ENCODE results near the gene CA10. TPM values are rescaled to one million over a fixed set of nuclear protein-coding genes. Genes with fewer than 3 reads are reported as not detected.

CA10 gene
- total and polyA plus RNA-seq, 2 of the 4 experiments (the other 2 are of a cell fraction): not detected

GRCh38 chr17:51721730-51722129 is 436.8 kb downstream of the CA10 start:
- no peaks in the 10 kb centered on the region for H3K36me3 ChIP-seq (ENCODE audit: control insufficient read depth, insufficient read depth, low read length)
- H3K23ac ChIP-seq (ENCODE audit: low read depth, low read length): no peak overlapping the region
- dilution Hi-C loops (cut with HindIII; ENCODE audit: low sequenced_read_pairs, unreplicated experiment) (no loop called here), in situ Hi-C loops (cut with MboI; ENCODE audit: low sequenced_read_pairs) (no loop called here), intact Hi-C loops (cut with micrococcal nuclease) (no loop called here)
- H3K4me1 ChIP-seq (ENCODE audit: control insufficient read depth, insufficient read depth, low read length): no peaks in the 10 kb centered on the region
- H4K20me1 ChIP-seq (ENCODE audit: insufficient read depth, low read length): no peaks in the 10 kb centered on the region
- no peaks in the 10 kb centered on the region for H3K79me1 ChIP-seq (ENCODE audit: low read depth in 1 of 2, low read length in 2 of 2)
- H3K27ac ChIP-seq (ENCODE audit: insufficient read depth, low read length): no peak overlapping the region
- H3K27me3 ChIP-seq (ENCODE audit: control insufficient read depth, insufficient read depth, low read length): no peaks in the 10 kb centered on the region
- DNase-seq: no peak
- H3K4me2 ChIP-seq (ENCODE audit: low read depth, low read length): no peak overlapping the region
- H2BK120ac ChIP-seq (ENCODE audit: low read depth, low read length): no peak overlapping the region
- H3K4ac ChIP-seq (ENCODE audit: low read depth, low read length): no peak overlapping the region
- H3K18ac ChIP-seq (ENCODE audit: low read depth, low read length): no peak overlapping the region
- TF ChIP-seq MAZ (IDR thresholded peaks at IDR 0.05; ENCODE audit: borderline replicate concordance, low read depth, low read length): no peak
- TF ChIP-seq NFE2L2 (IDR thresholded peaks at IDR 0.05; ENCODE audit: low read depth, low read length): no peak
- no peak for TF ChIP-seq MXI1 (IDR thresholded peaks at IDR 0.05; ENCODE audit: borderline replicate concordance, low read depth, low read length)
- TF ChIP-seq BHLHE40 (IDR thresholded peaks at IDR 0.05; ENCODE audit: low read depth, low read length): no peak
- TF ChIP-seq FOS (IDR thresholded peaks at IDR 0.05; ENCODE audit: low read depth, low read length): no peak
- no peak for TF ChIP-seq RFX5 (IDR thresholded peaks at IDR 0.05; ENCODE audit: low read depth, low read length)
- TF ChIP-seq CTCF (conservative IDR thresholded peaks at IDR 0.05; ENCODE audit: low read depth, low read length): no peak
- no peak for TF ChIP-seq CHD1 (IDR thresholded peaks at IDR 0.05; ENCODE audit: low read depth, low read length)
- no peak for TF ChIP-seq CEBPB (IDR thresholded peaks at IDR 0.05; ENCODE audit: low read depth, low read length)
- no peak for TF ChIP-seq RCOR1 (IDR thresholded peaks at IDR 0.05; ENCODE audit: insufficient replicate concordance, low read length)
- TF ChIP-seq POLR2A (IDR thresholded peaks at IDR 0.05; ENCODE audit: low read depth, low read length): no peak
- no peak for TF ChIP-seq ELK1 (IDR thresholded peaks at IDR 0.05; ENCODE audit: borderline replicate concordance, low read depth, low read length)
- no peak for TF ChIP-seq RAD21 (IDR thresholded peaks at IDR 0.05; ENCODE audit: low read length)
- no peak for TF ChIP-seq MAFK (IDR thresholded peaks at IDR 0.05; ENCODE audit: low read depth, low read length)
- TF ChIP-seq USF2 (IDR thresholded peaks at IDR 0.05; ENCODE audit: low read depth, low read length): no peak
- no peak for TF ChIP-seq SMC3 (IDR thresholded peaks at IDR 0.05; ENCODE audit: low read depth, low read length)
- H2AFZ ChIP-seq (replicated peaks; ENCODE audit: low read length, poor library complexity): no peak overlapping the region
- H3K9me3 ChIP-seq (ENCODE audit: control insufficient read depth, insufficient read depth, low read length): peaks cover 4% of the 10 kb centered on the region
- no peak overlapping the region for H4K91ac ChIP-seq (ENCODE audit: insufficient read depth, low read depth, low read length)
- WGBS, 2 experiments (ENCODE audit: extremely low coverage in 2 of 2, insufficient read length in 1 of 2): no CpG with 5 or more reads among the region's 5 CpGs
- no peak overlapping the region for H3K9ac ChIP-seq (ENCODE audit: low read depth, low read length)
- CTCF ChIA-PET: no interaction called here
- no TSS peak for BruUV-seq (replicated peaks)
- no peak for ATAC-seq (ENCODE audit: low read depth)
- H3K4me3 ChIP-seq (ENCODE audit: insufficient read depth, low read depth, low read length): no peak overlapping the region
- no peak overlapping the region for H2AK5ac ChIP-seq (ENCODE audit: low read depth, low read length)
- H3K56ac ChIP-seq (ENCODE audit: extremely low read depth, insufficient read depth, low read length): no peak overlapping the region
- H2BK20ac ChIP-seq (ENCODE audit: low read depth, low read length): no peak overlapping the region
- no peak overlapping the region for H2BK5ac ChIP-seq (ENCODE audit: low read depth, low read length, poor library complexity, severe bottlenecking)
- H4K5ac ChIP-seq (ENCODE audit: low read depth, low read length): no peak overlapping the region
- H3K14ac ChIP-seq (replicated peaks; ENCODE audit: low read depth, low read length): no peak overlapping the region
- H2AK9ac ChIP-seq (replicated peaks; ENCODE audit: low read depth, low read length, poor library complexity): no peak overlapping the region
- H3K9me1 ChIP-seq (ENCODE audit: insufficient read depth, low read length): no peaks in the 10 kb centered on the region
- H4K8ac ChIP-seq (ENCODE audit: low read depth in 2 of 2, low read length in 2 of 2): no peak overlapping the region
- H2BK15ac ChIP-seq (ENCODE audit: low read depth, low read length): no peak overlapping the region
- POLR2A ChIA-PET (ENCODE audit: unreplicated experiment): no interaction called here
